Measurements from ENCODE around the gene GSG1.

DNA sequence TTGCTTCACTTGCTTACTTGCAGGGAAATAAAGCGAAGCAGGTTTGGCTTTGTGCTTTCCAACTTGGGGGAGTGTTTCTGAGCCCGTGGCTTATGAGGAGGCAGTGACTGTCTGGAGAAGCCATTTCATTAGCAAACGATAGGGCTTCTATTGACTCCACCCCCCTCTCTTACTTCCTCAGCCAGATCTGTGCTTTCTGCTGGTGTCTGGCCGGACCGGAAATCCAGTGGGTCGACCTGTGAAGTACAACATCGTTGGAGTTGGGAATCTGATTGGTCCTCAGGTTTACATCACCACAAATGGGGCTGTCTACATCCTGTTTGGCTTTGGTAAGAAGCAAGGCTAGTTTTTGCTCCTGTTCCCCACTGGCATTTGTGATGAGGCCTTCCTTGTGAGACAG is 37.0 kb downstream of the GSG1 start:
- TF ChIP-seq CTCF (IDR thresholded peaks at IDR 0.05) (no peak), ZFX (IDR thresholded peaks at IDR 0.05; ENCODE audit: borderline replicate concordance) (no peak)

Data from 22Rv1 (cell line).